GM12878 (cell line): Measurements from ENCODE around the gene VARS1. TPM values are rescaled to one million over a fixed set of nuclear protein-coding genes. Genes with fewer than 3 reads are reported as not detected.

Experiments
- ATF7 ChIP-seq: fragments of 450-650 bp; IDR thresholded peaks from 2 replicates; pipeline ENCODE4 v1.6.1; 2016; ENCODE audit warnings: low read depth, mild to moderate bottlenecking
- BRCA1 ChIP-seq: IDR thresholded peaks from 2 replicates; pipeline ENCODE4 v1.6.1; 2011; ENCODE audit warnings: low read depth, low read length, improper control_type of control experiment
- CEBPB ChIP-seq, 2 experiments: fragments of 150-350 bp in 1 of 2; IDR thresholded peaks; 2 replicates each; pipeline ENCODE4 v1.6.1; 2012 to 2014; ENCODE audit warnings: low read depth in 2 of 2, low read length in 2 of 2, borderline replicate concordance in 1 of 2, inconsistent platforms in 1 of 2
- ESRRA ChIP-seq: IDR thresholded peaks from 2 replicates; pipeline ENCODE4 v1.6.1; 2012; ENCODE audit warnings: mild to moderate bottlenecking, low read length, improper control_type of control experiment
- GATAD2B ChIP-seq: fragments of 450-650 bp; conservative IDR thresholded peaks from 2 replicates; pipeline ENCODE4 v1.6.1; 2017; ENCODE audit warnings: low read depth, mild to moderate bottlenecking, moderate library complexity
- IRF4 ChIP-seq: IDR thresholded peaks from 2 replicates; pipeline ENCODE4 v1.6.1; 2011; ENCODE audit warnings: low read depth, low read length
- MTA3 ChIP-seq: IDR thresholded peaks from 2 replicates; pipeline ENCODE4 v1.6.1; 2012; ENCODE audit warnings: low read length, inconsistent platforms, borderline replicate concordance
- MYC ChIP-seq: IDR thresholded peaks from 2 replicates; pipeline ENCODE4 v1.6.1; 2011; ENCODE audit warnings: mild to moderate bottlenecking, low read length, moderate library complexity, inconsistent platforms; ENCODE audit not compliant: insufficient read depth, insufficient replicate concordance, insufficient read length, severe bottlenecking
- NR2F1 ChIP-seq: fragments of 450-650 bp; conservative IDR thresholded peaks from 2 replicates; pipeline ENCODE4 v1.6.1; 2017; ENCODE audit warnings: mild to moderate bottlenecking
- NRF1 ChIP-seq: conservative IDR thresholded peaks from 2 replicates; pipeline ENCODE4 v1.6.1; 2011; ENCODE audit warnings: mild to moderate bottlenecking, low read depth, low read length, improper control_type of control experiment
- RCOR1 ChIP-seq: conservative IDR thresholded peaks from 2 replicates; pipeline ENCODE4 v1.6.1; 2012; ENCODE audit warnings: low read depth, low read length, improper control_type of control experiment
- RELA ChIP-seq: fragments of 450-650 bp; IDR thresholded peaks from 2 replicates; pipeline ENCODE4 v1.8.0; 2014; ENCODE audit warnings: borderline replicate concordance; ENCODE audit not compliant: partially characterized antibody
- polyA plus RNA-seq, 11 experiments: library from polyadenylated mRNA; depleted of rRNA in 4 of 11; unstranded in 6 of 11; stranded (reverse) in 5 of 11; fragments of >200 nt; fragmentation: Nextera tagmentation in 4 of 11; fragmentation: Illumina TruSeq in 1 of 11; extraction: Ambion mirVana in 4 of 11; extraction: Trizol in 1 of 11; gene quantifications; 1 replicate in 1 of 11; 2 replicates in 10 of 11; pipeline versions ENCODE4 v1.2.1 to v1.2.3, GENCODE V29; 2011 to 2016; ENCODE audit warnings: inconsistent platforms in 2 of 11, missing spikeins in 2 of 11, low read depth in 1 of 11
- total RNA-seq, 4 experiments: library from RNA; depleted of rRNA in 3 of 4; stranded (reverse); fragments of >200 nt in 3 of 4; fragmentation: Illumina TruSeq in 1 of 4; extraction: Trizol in 1 of 4; gene quantifications; 2 replicates each; pipeline versions ENCODE4 v1.2.1 to v1.2.3, GENCODE V29; 2013 to 2021
- TF ChIP-seq, protein P1 (sequence below), 3 experiments: IDR thresholded peaks in 2 of 3; conservative IDR thresholded peaks in 1 of 3; 2 replicates each; pipeline ENCODE4 v1.5.1; 2011; ENCODE audit warnings: low read depth in 3 of 3, low read length in 3 of 3, mild to moderate bottlenecking in 3 of 3, control low read depth in 2 of 3, moderate library complexity in 2 of 3, inconsistent platforms in 1 of 3, mixed read lengths in 1 of 3; ENCODE audit not compliant: control insufficient read depth in 2 of 3, insufficient read depth in 1 of 3; ENCODE audit errors: extremely low read depth in 1 of 3
- TF ChIP-seq, protein P2 (sequence below): fragments of 450-650 bp; formaldehyde crosslinking; IDR thresholded peaks from 2 replicates; pipeline ENCODE4 v1.4.0; 2022; ENCODE audit warnings: mild to moderate bottlenecking, moderate library complexity
- TF ChIP-seq, protein P3 (sequence below): fragments of 450-650 bp; IDR thresholded peaks from 2 replicates; pipeline ENCODE4 v1.6.1; 2017; ENCODE audit warnings: mild to moderate bottlenecking
- TF ChIP-seq, protein P4 (sequence below): fragments of 450-650 bp; formaldehyde crosslinking; IDR thresholded peaks from 2 replicates; pipeline ENCODE4 v1.5.0; 2022; ENCODE audit warnings: mild to moderate bottlenecking, missing genetic modification characterization
- TF ChIP-seq, protein P5 (sequence below): fragments of 450-650 bp; conservative IDR thresholded peaks from 2 replicates; pipeline ENCODE4 v1.6.1; 2017; ENCODE audit warnings: mild to moderate bottlenecking, moderate library complexity

The VARS1 gene
- total and polyA plus RNA-seq, 10 of the 15 experiments (the other 5 are each of a cell fraction or from before 2014, with no cell fraction given) = 1.2 to 243 (median 80.7) TPM

DNA sequence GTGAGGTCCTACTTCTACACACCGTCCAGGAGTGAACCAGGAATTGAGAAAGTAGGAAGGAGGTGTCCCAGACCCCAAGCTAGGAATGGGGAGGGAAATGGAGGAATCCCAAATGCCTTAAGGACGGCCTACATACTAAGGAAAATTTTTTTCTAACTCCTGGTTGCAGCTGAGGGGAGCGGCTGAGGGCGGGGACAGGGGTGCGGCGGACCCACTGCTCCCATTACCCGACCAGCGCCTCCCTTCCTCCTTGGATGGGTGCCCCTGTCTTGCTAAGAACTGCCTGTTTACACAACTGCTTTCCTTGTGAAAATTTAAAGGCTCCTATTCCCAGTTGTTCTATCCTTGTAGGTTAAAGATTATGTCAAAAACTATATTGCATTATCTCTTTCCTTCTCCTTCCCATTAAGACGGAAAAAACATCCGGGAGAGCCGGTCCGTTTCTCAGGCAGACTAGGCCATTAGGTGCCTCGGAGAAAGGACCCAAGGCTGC is 31.3 kb upstream of the VARS1 start (continued):
- TF ChIP-seq, protein P1, sequence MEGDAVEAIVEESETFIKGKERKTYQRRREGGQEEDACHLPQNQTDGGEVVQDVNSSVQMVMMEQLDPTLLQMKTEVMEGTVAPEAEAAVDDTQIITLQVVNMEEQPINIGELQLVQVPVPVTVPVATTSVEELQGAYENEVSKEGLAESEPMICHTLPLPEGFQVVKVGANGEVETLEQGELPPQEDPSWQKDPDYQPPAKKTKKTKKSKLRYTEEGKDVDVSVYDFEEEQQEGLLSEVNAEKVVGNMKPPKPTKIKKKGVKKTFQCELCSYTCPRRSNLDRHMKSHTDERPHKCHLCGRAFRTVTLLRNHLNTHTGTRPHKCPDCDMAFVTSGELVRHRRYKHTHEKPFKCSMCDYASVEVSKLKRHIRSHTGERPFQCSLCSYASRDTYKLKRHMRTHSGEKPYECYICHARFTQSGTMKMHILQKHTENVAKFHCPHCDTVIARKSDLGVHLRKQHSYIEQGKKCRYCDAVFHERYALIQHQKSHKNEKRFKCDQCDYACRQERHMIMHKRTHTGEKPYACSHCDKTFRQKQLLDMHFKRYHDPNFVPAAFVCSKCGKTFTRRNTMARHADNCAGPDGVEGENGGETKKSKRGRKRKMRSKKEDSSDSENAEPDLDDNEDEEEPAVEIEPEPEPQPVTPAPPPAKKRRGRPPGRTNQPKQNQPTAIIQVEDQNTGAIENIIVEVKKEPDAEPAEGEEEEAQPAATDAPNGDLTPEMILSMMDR (IDR thresholded peaks at IDR 0.05 in 2 of 3, conservative IDR thresholded peaks at IDR 0.05 in 1 of 3; ENCODE audit: control insufficient read depth in 2 of 3, extremely low read depth in 1 of 3, insufficient read depth in 1 of 3, low read depth in 3 of 3, low read length in 3 of 3) = no peak
- TF ChIP-seq MTA3 (no peak), GATAD2B (peak; percentile 31; the same call in 1 of the 2 replicates), IRF4 (no peak), BRCA1 (no peak), ATF7 (peak; percentile 33; the same call in 1 of the 2 replicates), RELA (peak; percentile 36), NR2F1 (no peak), NRF1 (no peak), RCOR1 (no peak), CEBPB (IDR thresholded peaks at IDR 0.05; ENCODE audit: borderline replicate concordance in 1 of 2, low read depth in 2 of 2, low read length in 2 of 2) (no peak), ESRRA (no peak), MYC (no peak)
- TF ChIP-seq, protein P2, sequence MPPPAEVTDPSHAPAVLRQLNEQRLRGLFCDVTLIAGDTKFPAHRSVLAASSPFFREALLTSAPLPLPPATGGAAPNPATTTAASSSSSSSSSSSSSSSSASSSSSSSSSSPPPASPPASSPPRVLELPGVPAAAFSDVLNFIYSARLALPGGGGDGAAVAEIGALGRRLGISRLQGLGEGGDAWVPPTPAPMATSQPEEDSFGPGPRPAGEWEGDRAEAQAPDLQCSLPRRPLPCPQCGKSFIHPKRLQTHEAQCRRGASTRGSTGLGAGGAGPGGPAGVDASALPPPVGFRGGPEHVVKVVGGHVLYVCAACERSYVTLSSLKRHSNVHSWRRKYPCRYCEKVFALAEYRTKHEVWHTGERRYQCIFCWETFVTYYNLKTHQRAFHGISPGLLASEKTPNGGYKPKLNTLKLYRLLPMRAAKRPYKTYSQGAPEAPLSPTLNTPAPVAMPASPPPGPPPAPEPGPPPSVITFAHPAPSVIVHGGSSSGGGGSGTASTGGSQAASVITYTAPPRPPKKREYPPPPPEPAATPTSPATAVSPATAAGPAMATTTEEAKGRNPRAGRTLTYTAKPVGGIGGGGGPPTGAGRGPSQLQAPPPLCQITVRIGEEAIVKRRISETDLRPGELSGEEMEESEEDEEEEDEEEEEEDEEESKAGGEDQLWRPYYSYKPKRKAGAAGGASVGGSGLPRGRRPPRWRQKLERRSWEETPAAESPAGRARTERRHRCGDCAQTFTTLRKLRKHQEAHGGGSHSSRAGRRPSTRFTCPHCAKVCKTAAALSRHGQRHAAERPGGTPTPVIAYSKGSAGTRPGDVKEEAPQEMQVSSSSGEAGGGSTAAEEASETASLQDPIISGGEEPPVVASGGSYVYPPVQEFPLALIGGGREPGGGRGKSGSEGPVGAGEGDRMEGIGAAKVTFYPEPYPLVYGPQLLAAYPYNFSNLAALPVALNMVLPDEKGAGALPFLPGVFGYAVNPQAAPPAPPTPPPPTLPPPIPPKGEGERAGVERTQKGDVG = no peak
- TF ChIP-seq, protein P3, sequence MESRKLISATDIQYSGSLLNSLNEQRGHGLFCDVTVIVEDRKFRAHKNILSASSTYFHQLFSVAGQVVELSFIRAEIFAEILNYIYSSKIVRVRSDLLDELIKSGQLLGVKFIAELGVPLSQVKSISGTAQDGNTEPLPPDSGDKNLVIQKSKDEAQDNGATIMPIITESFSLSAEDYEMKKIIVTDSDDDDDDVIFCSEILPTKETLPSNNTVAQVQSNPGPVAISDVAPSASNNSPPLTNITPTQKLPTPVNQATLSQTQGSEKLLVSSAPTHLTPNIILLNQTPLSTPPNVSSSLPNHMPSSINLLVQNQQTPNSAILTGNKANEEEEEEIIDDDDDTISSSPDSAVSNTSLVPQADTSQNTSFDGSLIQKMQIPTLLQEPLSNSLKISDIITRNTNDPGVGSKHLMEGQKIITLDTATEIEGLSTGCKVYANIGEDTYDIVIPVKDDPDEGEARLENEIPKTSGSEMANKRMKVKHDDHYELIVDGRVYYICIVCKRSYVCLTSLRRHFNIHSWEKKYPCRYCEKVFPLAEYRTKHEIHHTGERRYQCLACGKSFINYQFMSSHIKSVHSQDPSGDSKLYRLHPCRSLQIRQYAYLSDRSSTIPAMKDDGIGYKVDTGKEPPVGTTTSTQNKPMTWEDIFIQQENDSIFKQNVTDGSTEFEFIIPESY = no peak
- TF ChIP-seq, protein P4, sequence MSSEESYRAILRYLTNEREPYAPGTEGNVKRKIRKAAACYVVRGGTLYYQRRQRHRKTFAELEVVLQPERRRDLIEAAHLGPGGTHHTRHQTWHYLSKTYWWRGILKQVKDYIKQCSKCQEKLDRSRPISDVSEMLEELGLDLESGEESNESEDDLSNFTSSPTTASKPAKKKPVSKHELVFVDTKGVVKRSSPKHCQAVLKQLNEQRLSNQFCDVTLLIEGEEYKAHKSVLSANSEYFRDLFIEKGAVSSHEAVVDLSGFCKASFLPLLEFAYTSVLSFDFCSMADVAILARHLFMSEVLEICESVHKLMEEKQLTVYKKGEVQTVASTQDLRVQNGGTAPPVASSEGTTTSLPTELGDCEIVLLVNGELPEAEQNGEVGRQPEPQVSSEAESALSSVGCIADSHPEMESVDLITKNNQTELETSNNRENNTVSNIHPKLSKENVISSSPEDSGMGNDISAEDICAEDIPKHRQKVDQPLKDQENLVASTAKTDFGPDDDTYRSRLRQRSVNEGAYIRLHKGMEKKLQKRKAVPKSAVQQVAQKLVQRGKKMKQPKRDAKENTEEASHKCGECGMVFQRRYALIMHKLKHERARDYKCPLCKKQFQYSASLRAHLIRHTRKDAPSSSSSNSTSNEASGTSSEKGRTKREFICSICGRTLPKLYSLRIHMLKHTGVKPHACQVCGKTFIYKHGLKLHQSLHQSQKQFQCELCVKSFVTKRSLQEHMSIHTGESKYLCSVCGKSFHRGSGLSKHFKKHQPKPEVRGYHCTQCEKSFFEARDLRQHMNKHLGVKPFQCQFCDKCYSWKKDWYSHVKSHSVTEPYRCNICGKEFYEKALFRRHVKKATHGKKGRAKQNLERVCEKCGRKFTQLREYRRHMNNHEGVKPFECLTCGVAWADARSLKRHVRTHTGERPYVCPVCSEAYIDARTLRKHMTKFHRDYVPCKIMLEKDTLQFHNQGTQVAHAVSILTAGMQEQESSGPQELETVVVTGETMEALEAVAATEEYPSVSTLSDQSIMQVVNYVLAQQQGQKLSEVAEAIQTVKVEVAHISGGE (CRISPR knock-in tag) = no peak
- TF ChIP-seq, protein P5, sequence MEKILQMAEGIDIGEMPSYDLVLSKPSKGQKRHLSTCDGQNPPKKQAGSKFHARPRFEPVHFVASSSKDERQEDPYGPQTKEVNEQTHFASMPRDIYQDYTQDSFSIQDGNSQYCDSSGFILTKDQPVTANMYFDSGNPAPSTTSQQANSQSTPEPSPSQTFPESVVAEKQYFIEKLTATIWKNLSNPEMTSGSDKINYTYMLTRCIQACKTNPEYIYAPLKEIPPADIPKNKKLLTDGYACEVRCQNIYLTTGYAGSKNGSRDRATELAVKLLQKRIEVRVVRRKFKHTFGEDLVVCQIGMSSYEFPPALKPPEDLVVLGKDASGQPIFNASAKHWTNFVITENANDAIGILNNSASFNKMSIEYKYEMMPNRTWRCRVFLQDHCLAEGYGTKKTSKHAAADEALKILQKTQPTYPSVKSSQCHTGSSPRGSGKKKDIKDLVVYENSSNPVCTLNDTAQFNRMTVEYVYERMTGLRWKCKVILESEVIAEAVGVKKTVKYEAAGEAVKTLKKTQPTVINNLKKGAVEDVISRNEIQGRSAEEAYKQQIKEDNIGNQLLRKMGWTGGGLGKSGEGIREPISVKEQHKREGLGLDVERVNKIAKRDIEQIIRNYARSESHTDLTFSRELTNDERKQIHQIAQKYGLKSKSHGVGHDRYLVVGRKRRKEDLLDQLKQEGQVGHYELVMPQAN = 0 out of 2 replicates have a peak, but pooled peaks have one; percentile 22
